Transverse colon (tissue), 4 donors: ENCODE data around the gene CABP4. TPM values are rescaled to one million over a fixed set of nuclear protein-coding genes. Genes with fewer than 3 reads are reported as not detected.

Source experiments
- DNase-seq: peaks from one replicate; pipeline ENCODE4 v3.0.0-alpha.2; 2019
- H3K27ac ChIP-seq, 4 donors: fragments of 200-600 bp; sonication (generic); 2 replicates each; pipeline ENCODE4 v1.5.1; 2016 to 2018; ENCODE audit warnings: inconsistent platforms in 4 of 4
- H3K27me3 ChIP-seq: fragments of 200-600 bp; sonication (generic); 2 replicates; pipeline ENCODE4 v1.5.1; 2017; ENCODE audit warnings: inconsistent platforms
- H3K36me3 ChIP-seq, 4 donors: fragments of 200-600 bp; sonication (generic); 2 replicates each; pipeline ENCODE4 v1.5.1; 2017 to 2019; ENCODE audit warnings: inconsistent platforms in 4 of 4
- H3K4me1 ChIP-seq, 4 donors: fragments of 200-600 bp; sonication (generic); 2 replicates each; pipeline ENCODE4 v1.5.1; 2017 to 2020; ENCODE audit warnings: inconsistent platforms in 4 of 4
- H3K4me3 ChIP-seq, 4 donors: fragments of 200-600 bp; sonication (generic); 1 replicate in 1 of 4; 2 replicates in 3 of 4; pipeline versions ENCODE4 v1.5.1 to v1.6.1; 2017 to 2019; ENCODE audit warnings: inconsistent platforms in 4 of 4
- H3K9me3 ChIP-seq, 2 donors: fragments of 200-600 bp; sonication (generic); 2 replicates each; pipeline ENCODE4 v1.5.1; 2017 to 2019; ENCODE audit warnings: inconsistent platforms in 2 of 2
- CTCF ChIP-seq, 5 experiments: fragments of 200-600 bp in 3 of 5; fragments of 450-650 bp in 2 of 5; sonication (generic) in 3 of 5; IDR thresholded peaks; 1 replicate in 2 of 5; 2 replicates in 3 of 5; pipeline ENCODE4 v1.5.1; 2016 to 2017; ENCODE audit warnings: antibody characterized with exemption in 5 of 5, inconsistent platforms in 3 of 5, mild to moderate bottlenecking in 2 of 5, moderate library complexity in 1 of 5
- EP300 ChIP-seq: sonication (generic); formaldehyde crosslinking; IDR thresholded peaks from one replicate; pipeline ENCODE4 v1.6.1; 2017; ENCODE audit warnings: antibody characterized with exemption, low read depth
- POLR2A ChIP-seq: fragments of 450-650 bp; IDR thresholded peaks from one replicate; pipeline ENCODE4 v1.6.1; 2016; ENCODE audit warnings: antibody characterized with exemption, mild to moderate bottlenecking, moderate library complexity
- POLR2AphosphoS5 ChIP-seq, 3 donors: sonication (generic); formaldehyde crosslinking; IDR thresholded peaks; one replicate each; pipeline ENCODE4 v1.6.1; 2016; ENCODE audit warnings: antibody characterized with exemption in 3 of 3
- WGBS, 2 donors: methylation state at CpG; one replicate each; pipeline ENCODE4 v1.1.5; 2018; ENCODE audit warnings: low coverage in 1 of 2; 5-methylcytosine and 5-hydroxymethylcytosine counted together
- in situ Hi-C, 4 donors: fragments of 200-750 bp; cut with MboI; loops; one replicate each; pipeline versions ENCODE4 v1.15.0 to v1.15.1; 2017; ENCODE audit warnings: low sequenced_read_pairs in 3 of 4, low pct_ligation_motif_present in 1 of 4, low pct_unique_long_range_greater_than_20kb in 1 of 4
- intact Hi-C: fragments of 100-400 bp; cut with DNase I; formaldehyde crosslinking; loops from one replicate; pipeline ENCODE4 v1.15.1; 2023; ENCODE audit warnings: low total_unique reads
- total RNA-seq, 4 donors: library from RNA; depleted of rRNA; stranded (reverse); fragments of >200 nt; gene quantifications; one replicate each; pipeline ENCODE4 v1.1.0, GENCODE V29; 2016

The CABP4 gene
- total RNA-seq, 4 donors from 2014 or later: 1.2 to 2.2 TPM; not detected in 2

- H3K9me3 ChIP-seq: no peaks in the 10 kb centered on the region
- peaks cover 11 to 19% (median 15%) of the 10 kb centered on the region in 4 donors for H3K4me1 ChIP-seq
- DNase-seq: no peak
- intact Hi-C loops: no loop called here
- TF ChIP-seq EP300: no peak
- TF ChIP-seq CTCF (IDR thresholded peaks at IDR 0.05): no peak
- TF ChIP-seq POLR2AphosphoS5 (IDR thresholded peaks at IDR 0.05): no peak
- no peak for TF ChIP-seq POLR2A
- H3K36me3 ChIP-seq: peaks cover 0 to 20% (median 7%) of the 10 kb centered on the region in 4 donors
- no peaks in the 10 kb centered on the region for H3K27me3 ChIP-seq
- peak overlapping the region in 1 of 4 donors; percentile 95 for H3K27ac ChIP-seq
- H3K4me3 ChIP-seq: no peak overlapping the region
- in situ Hi-C loops: no loop called here
- WGBS, 2 donors: 74 to 79% methylated on average over 9 to 11 of the region's 11 CpGs
Observed at GRCh38 chr11:67429722-67430121, 25.4 kb upstream of the CABP4 start.

GRCh38 chr11:67431346-67432249 lies 23.6 kb upstream of the CABP4 start:
- in situ Hi-C loops (no loop called here), intact Hi-C loops (no loop called here)
- no peaks in the 10 kb centered on the region for H3K9me3 ChIP-seq
- no peak overlapping the region for H3K27ac ChIP-seq
- 79 to 92% methylated on average over 6 to 24 of the region's 24 CpGs for WGBS, 2 donors
- H3K4me3 ChIP-seq: no peak overlapping the region
- peaks cover 11 to 24% (median 20%) of the 10 kb centered on the region in 4 donors for H3K4me1 ChIP-seq
- no peaks in the 10 kb centered on the region for H3K27me3 ChIP-seq
- no peak for DNase-seq
- peaks cover 0 to 20% (median 7%) of the 10 kb centered on the region in 4 donors for H3K36me3 ChIP-seq
- TF ChIP-seq CTCF (IDR thresholded peaks at IDR 0.05) (no peak), POLR2AphosphoS5 (IDR thresholded peaks at IDR 0.05) (no peak)

DNA sequence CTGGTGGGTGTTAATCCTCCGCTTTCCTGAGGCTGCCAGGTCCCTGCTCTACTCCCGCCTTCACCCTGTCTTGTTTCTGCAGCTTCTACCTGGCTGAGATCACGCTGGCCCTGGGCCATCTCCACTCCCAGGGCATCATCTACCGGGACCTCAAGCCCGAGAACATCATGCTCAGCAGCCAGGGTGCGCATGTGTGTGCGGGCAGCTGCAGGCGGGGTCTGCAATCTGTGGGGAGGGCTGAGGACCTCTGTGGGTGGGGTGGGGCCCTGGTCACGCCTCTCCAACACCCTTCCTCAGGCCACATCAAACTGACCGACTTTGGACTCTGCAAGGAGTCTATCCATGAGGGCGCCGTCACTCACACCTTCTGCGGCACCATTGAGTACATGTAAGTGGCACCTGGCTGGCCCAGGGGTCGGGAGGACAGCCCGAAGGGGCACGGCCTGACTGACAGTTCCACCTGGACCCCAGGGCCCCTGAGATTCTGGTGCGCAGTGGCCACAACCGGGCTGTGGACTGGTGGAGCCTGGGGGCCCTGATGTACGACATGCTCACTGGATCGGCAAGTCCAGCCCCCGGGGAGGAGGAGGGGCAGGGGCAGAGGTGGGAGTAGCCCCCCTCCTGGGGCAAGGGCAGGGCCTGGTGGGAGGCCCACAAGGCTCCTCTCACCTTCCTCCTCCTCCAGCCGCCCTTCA lies 22.4 kb upstream of the CABP4 start:
- WGBS, 2 donors: 89% methylated on average over 21 of the region's 22 CpGs; no CpG with 5 or more reads in 1 of the 2 donors

More for the DNA sequence above, 22.4 kb upstream of the CABP4 start:
- H3K27me3 ChIP-seq: no peaks in the 10 kb centered on the region
- no peak for DNase-seq
- H3K9me3 ChIP-seq: no peaks in the 10 kb centered on the region
- intact Hi-C loops: no loop called here
- H3K4me3 ChIP-seq: no peak overlapping the region
- in situ Hi-C loops: no loop called here
- H3K27ac ChIP-seq: no peak overlapping the region
- H3K36me3 ChIP-seq: peaks cover 0 to 20% (median 7%) of the 10 kb centered on the region in 4 donors
- H3K4me1 ChIP-seq: peaks cover 7 to 24% (median 15%) of the 10 kb centered on the region in 4 donors
- TF ChIP-seq EP300: no peak
- no peak for TF ChIP-seq POLR2AphosphoS5 (IDR thresholded peaks at IDR 0.05)
- no peak for TF ChIP-seq CTCF (IDR thresholded peaks at IDR 0.05)
- TF ChIP-seq POLR2A: no peak
